ELR (cell line): ENCODE data around the gene RHO.

ENCODE experiments used
- DNase-seq: peaks from one replicate; pipeline ENCODE4 v3.0.0-alpha.2; 2015; ENCODE audit warnings: low read depth

Gene RHO

DNA sequence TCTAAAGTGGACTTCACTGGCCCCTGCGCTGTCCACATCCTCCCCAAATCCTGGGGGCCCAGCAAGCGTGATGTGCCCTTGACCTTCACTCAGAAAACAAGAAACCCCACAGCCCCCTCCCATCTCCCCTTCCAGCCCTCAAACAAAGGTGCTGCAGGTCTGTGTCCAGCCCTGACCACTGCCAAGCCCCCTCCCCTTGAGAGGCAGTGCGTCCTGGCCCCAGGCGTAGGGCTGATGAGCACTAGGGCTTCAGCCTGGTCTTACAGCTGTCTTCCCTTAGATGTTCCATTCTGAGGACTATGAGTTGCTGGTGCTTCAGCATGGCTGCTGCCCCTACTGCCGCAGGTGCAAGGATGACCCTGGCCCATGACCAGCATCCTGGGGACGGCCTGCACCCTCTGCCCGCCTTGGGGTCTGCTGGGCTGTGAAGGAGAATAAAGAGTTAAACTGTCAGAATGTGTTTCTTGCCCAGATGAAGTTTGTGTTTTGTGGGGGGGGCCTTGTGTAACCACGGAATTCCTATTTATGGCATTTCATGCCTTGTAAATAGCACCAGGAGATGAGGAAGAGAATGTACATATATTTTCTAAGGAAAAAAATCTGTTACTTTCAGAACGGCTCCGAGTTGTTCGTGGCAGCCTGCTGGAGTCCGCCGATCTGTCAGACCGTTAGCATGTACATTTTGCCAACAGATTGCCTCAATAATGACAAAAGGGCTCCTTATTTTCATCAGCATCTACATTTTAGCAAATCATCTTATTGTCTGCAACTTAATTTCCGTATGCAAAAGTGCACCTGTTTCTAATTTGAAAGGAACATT lies 8.3 kb upstream of the RHO start:
- DNase-seq, result no peak

DNA sequence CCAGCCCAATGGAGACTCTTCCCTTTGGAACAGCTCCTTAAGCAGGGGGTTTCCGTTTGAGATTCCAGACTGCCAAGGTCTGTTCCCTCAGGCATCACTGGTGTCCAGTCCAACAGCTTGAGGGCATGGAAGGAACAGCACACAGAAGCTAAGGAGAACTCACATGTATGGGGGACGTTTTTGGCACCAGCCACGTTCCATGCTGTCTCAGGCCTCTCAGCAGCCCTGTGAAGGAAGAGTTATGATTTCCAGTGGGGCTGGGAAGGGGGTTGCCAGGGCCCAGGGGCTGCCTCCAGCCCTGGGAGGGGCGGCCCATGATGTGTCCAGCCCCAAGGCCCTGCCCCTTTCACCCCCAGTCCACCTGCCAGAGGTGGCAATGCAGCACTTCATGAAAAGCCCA lies 7.5 kb upstream of the RHO start:
- peak; percentile 35 for DNase-seq

DNA sequence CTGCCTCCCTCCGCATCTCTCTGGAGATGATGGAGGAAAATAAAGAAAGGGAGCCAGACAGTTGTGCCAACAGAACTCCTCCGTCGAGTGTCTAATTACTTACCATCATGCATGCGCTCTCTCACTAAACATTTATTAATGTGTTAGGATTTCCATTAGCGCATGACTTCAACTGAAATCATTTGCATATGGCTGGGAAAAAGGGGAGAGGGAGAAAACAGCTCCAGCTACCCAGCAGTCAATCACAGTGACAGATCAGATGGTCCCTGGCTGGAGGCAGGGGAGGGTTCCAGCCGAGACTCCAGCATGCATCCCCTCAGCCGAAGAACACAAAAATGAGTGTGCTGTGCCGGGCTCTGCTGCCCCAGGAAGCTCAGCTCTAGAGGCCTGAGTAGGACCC lies 6.8 kb upstream of the RHO start:
- DNase-seq, result no peak

DNA sequence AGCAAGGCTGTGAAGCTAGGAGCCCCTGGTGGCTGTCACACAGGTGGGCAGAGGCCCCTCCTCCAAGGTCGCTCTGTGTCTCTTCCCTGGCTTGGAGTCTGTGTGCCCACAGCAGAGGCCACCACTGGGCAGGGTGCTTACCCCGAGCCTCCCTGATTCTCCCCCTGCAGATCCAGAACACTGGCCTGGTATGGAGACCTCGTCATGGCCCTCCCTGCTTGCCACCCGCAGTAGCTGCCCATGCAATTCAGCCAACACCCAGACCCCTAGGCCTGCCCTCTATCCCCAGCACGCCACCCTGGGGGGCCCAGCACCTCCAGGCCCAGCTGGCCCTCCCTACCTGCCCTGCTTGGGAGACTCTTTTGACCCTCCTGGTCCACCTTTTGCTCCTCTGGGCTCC lies 5.5 kb upstream of the RHO start:
- DNase-seq, result no peak

DNA sequence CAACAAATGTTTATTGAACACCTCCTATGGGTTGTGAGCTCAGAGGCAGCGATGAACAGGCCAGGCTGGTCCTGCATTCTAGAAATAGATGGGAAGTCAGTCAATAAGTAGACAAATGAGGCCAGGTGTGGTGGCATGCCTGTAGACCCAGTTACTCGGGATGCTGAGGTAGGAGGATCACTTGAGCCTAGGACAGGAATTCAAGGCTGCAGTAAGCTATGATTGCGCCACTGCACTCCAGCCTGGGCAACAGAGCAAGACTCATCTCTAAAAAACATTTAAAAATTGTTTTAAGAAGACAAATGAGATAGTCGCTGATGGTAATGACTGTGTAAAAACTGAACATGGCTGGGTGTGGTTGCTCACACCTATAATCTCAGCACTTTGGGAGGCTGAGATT lies 4.4 kb upstream of the RHO start:
- DNase-seq, result no peak

DNA sequence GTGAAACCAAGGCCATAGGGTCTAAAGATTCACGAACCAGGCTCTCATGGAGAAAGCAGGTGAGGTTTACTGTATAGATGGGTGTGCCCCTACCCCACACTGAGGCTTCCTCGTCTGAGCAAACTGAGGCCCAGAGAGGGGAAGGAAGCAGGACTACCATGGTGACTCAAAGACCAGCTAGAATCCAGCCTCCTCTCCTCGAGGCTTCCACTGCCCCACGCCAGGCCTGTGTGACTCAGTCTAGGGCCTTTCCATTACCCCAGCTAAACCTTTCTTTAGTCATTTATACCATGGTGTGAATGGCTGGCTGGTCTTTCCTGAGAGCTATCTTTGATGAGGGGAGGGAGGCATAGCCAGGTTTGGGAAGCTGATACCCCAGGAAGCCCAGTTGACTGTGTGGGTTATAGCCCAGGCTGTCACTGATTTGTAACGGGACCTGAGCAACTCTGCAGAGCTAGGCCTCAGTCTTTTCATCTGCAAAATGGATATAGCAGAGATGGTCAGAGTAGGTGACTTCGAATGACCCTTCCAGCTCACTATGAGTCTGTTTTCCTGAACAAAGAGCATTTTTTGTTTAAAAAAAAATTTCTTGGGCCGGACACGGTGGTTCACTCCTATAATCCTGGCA lies 3.0 kb upstream of the RHO start:
- DNase-seq, result peak; percentile 77

DNA sequence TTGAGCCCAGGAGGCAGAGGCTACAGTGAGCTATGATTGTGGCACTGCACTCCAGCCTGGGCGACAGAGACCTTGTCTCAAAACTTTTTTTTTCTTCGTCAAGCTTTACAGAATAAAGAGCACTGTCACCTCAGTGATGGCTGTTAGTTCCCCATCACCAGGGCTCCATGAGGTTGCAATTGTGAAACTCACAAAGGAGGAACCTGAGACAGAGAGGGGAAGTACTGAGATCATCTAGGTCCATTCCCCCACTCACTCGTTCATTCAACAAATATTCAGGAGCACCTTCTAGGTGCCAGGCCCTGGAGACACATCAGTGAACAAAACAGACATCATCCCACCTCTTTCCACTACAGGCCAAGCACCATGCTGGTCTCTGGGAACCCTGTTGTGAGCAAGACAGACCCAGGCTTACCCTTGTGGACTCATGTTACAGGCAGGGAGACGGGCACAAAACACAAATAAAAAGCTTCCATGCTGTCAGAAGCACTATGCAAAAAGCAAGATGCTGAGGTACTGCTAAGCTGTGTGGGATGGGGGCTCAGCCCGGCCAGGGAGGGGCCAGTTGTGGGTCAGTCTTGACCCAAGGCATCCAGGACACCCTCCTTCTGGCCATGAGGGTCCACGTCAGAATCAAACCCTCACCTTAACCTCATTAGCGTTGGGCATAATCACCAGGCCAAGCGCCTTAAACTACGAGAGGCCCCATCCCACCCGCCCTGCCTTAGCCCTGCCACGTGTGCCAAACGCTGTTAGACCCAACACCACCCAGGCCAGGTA lies 2.1 kb upstream of the RHO start:
- DNase-seq, result no peak

DNA sequence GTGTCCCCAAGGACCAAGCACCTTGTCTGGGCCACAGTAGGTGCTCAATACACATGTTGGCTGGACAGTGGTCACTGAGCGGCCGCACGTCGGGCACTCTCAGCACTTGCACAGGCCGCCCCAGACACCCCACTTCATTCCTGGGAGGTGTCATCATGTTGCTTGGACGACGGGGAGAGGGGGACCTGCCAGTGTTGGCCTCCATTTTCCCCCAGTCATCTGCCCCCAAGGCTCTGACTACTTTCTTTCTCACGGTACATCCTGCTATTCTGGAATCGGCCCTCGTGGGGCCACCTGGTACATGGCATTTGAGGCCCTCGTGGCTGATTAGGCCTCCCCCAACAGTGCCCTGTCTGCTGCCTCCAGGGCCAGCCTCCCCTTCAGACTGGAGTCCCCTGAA lies 1.2 kb upstream of the RHO start:
- DNase-seq, result no peak

DNA sequence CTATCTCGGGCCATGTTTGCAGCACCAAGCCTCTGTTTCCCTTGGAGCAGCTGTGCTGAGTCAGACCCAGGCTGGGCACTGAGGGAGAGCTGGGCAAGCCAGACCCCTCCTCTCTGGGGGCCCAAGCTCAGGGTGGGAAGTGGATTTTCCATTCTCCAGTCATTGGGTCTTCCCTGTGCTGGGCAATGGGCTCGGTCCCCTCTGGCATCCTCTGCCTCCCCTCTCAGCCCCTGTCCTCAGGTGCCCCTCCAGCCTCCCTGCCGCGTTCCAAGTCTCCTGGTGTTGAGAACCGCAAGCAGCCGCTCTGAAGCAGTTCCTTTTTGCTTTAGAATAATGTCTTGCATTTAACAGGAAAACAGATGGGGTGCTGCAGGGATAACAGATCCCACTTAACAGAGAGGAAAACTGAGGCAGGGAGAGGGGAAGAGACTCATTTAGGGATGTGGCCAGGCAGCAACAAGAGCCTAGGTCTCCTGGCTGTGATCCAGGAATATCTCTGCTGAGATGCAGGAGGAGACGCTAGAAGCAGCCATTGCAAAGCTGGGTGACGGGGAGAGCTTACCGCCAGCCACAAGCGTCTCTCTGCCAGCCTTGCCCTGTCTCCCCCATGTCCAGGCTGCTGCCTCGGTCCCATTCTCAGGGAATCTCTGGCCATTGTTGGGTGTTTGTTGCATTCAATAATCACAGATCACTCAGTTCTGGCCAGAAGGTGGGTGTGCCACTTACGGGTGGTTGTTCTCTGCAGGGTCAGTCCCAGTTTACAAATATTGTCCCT lies 1.2 kb downstream of the RHO start:
- DNase-seq, result no peak

DNA sequence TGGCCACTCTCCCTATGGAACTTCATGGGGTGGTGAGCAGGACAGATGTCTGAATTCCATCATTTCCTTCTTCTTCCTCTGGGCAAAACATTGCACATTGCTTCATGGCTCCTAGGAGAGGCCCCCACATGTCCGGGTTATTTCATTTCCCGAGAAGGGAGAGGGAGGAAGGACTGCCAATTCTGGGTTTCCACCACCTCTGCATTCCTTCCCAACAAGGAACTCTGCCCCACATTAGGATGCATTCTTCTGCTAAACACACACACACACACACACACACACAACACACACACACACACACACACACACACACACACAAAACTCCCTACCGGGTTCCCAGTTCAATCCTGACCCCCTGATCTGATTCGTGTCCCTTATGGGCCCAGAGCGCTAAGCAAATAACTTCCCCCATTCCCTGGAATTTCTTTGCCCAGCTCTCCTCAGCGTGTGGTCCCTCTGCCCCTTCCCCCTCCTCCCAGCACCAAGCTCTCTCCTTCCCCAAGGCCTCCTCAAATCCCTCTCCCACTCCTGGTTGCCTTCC lies 1.9 kb downstream of the RHO start:
- peak; percentile 6 for DNase-seq

DNA sequence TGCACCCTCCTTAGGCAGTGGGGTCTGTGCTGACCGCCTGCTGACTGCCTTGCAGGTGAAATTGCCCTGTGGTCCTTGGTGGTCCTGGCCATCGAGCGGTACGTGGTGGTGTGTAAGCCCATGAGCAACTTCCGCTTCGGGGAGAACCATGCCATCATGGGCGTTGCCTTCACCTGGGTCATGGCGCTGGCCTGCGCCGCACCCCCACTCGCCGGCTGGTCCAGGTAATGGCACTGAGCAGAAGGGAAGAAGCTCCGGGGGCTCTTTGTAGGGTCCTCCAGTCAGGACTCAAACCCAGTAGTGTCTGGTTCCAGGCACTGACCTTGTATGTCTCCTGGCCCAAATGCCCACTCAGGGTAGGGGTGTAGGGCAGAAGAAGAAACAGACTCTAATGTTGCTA lies 2.4 kb downstream of the RHO start:
- DNase-seq, result no peak

DNA sequence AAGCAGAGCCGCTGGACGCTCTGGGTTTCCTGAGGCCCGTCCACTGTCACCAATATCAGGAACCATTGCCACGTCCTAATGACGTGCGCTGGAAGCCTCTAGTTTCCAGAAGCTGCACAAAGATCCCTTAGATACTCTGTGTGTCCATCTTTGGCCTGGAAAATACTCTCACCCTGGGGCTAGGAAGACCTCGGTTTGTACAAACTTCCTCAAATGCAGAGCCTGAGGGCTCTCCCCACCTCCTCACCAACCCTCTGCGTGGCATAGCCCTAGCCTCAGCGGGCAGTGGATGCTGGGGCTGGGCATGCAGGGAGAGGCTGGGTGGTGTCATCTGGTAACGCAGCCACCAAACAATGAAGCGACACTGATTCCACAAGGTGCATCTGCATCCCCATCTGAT lies 3.3 kb downstream of the RHO start:
- no peak for DNase-seq

DNA sequence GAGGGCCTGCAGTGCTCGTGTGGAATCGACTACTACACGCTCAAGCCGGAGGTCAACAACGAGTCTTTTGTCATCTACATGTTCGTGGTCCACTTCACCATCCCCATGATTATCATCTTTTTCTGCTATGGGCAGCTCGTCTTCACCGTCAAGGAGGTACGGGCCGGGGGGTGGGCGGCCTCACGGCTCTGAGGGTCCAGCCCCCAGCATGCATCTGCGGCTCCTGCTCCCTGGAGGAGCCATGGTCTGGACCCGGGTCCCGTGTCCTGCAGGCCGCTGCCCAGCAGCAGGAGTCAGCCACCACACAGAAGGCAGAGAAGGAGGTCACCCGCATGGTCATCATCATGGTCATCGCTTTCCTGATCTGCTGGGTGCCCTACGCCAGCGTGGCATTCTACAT lies 3.8 kb downstream of the RHO start:
- DNase-seq, result no peak

DNA sequence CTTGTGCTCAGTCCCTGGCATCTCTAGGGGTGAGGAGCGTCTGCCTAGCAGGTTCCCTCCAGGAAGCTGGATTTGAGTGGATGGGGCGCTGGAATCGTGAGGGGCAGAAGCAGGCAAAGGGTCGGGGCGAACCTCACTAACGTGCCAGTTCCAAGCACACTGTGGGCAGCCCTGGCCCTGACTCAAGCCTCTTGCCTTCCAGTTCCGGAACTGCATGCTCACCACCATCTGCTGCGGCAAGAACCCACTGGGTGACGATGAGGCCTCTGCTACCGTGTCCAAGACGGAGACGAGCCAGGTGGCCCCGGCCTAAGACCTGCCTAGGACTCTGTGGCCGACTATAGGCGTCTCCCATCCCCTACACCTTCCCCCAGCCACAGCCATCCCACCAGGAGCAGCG lies 5.0 kb downstream of the RHO start:
- no peak for DNase-seq

DNA sequence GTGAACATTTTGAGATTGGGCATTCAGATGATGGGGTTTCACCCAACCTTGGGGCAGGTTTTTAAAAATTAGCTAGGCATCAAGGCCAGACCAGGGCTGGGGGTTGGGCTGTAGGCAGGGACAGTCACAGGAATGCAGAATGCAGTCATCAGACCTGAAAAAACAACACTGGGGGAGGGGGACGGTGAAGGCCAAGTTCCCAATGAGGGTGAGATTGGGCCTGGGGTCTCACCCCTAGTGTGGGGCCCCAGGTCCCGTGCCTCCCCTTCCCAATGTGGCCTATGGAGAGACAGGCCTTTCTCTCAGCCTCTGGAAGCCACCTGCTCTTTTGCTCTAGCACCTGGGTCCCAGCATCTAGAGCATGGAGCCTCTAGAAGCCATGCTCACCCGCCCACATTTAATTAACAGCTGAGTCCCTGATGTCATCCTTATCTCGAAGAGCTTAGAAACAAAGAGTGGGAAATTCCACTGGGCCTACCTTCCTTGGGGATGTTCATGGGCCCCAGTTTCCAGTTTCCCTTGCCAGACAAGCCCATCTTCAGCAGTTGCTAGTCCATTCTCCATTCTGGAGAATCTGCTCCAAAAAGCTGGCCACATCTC lies 6.1 kb downstream of the RHO start:
- DNase-seq, result no peak

DNA sequence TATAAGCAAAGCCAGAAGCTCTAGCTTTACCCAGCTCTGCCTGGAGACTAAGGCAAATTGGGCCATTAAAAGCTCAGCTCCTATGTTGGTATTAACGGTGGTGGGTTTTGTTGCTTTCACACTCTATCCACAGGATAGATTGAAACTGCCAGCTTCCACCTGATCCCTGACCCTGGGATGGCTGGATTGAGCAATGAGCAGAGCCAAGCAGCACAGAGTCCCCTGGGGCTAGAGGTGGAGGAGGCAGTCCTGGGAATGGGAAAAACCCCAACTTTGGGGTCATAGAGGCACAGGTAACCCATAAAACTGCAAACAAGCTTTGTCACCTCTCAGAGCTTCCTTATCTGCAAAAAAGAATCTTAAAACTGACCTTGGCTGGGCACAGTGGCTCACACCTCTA lies 6.6 kb downstream of the RHO start:
- no peak for DNase-seq

DNA sequence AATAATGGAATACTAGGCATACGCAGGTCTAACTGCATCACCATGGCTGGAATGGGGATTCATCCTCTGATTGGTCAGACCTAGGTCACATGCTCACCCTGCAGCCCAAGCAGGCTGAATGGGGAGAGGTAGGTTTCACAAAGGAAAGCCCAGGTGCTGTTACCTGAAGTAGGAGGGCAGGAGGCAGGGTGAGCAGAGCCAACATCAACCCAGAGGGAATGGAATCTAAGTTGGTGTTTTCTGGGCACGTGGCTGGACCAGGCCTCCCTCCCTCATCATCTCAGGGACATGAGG lies 7.9 kb downstream of the RHO start:
- DNase-seq, result no peak

DNA sequence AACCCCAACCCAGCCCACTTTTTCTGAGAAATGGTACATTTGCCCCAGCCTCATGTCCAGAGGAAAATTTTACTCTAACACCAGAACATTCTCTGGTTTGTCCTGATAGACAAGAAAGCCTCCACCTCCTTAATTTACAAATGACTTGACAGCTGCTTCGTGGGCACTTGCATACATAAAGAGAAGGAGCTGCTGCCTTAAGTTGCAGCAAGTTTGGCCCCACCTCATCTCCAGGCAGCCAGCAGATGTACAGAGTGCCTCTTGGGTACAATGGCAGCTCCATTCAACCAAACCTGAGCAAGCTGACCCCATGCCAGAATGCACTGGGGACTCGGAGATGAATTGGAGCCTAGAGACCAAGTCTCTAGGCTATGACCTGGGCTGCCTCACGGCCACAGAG lies 8.4 kb downstream of the RHO start:
- DNase-seq, result no peak

DNA sequence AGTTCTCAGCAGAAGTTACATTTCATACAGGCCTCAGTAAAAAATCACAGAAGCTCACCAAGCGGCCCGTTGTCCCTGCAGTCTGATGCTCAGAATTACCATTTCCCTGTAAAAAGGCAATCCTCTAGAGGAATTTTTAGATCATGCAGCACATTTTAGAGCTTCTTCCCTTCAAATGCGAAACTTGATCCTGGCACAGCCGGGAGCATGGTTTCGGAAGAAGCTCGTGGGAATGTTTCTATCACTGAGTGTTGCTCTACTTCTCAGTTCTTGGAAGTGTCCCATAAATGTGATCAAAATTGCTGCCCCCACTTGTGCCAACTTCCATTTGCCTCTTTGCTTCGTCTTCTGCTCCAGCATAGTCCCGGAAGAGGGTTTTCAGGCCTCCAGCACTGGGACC lies 10.8 kb downstream of the RHO start:
- DNase-seq, result no peak

DNA sequence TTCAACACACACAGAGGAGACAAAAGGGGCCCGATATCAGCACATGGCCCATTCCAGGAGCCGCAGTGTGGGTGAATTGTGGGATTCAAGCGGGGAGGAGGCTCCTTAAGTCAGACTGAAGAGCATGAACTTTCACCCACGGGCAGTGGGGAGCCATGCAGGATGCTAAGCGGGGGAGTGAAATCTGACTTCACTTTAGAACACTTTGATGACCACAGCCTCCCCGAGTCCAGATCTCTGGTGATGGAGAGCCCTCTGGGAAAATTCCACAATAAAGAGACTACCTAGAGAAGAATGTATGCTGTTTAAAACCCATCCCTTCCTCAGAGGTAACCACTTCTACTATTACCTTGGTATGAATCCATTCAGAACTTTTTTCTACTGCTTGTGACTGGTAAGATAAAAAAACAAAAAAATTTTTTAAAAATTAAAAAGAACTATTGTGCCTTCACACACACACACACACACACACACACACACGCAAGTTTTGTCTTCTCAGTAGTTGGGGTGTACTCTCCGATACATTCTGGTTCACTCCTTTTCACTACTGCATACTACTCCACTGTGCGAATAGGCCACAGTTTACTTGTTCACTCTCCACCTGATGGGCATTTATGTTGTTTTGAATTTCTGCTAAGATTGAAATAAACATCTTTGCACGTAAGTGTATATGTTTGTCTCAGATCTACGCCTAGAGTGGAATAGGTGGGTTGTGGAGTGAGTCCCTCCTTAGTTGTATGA lies 12.5 kb downstream of the RHO start:
- DNase-seq, result no peak

DNA sequence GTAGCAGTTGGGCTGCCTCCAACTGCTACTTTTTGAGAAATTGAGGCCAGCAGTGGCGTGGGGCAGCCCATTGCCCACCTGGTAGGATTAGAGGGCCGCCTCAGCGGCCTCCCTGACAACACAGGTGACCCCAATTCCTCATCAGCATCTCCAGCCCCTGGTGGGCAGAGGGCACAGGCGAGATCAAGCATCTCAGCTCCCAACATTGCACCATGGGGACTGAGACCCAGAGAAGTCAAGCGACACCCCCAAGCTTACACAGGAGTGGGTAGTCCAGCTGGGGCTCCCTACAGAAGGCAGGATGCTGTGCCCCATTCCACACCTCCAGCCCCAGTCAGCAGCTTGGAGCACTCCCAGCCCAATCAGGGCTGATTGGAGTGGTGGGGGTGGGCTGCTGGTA lies 14.3 kb downstream of the RHO start:
- no peak for DNase-seq
